ENCODE results near the gene OLIG2. TPM values are rescaled to one million over a fixed set of nuclear protein-coding genes. Genes with fewer than 3 reads are reported as not detected.

Gene OLIG2
- not detected for total RNA-seq
- not detected for total RNA-seq (2013)
- total RNA-seq: 0 to 0.51 (median 0) reads per million in 29 experiments

DNA sequence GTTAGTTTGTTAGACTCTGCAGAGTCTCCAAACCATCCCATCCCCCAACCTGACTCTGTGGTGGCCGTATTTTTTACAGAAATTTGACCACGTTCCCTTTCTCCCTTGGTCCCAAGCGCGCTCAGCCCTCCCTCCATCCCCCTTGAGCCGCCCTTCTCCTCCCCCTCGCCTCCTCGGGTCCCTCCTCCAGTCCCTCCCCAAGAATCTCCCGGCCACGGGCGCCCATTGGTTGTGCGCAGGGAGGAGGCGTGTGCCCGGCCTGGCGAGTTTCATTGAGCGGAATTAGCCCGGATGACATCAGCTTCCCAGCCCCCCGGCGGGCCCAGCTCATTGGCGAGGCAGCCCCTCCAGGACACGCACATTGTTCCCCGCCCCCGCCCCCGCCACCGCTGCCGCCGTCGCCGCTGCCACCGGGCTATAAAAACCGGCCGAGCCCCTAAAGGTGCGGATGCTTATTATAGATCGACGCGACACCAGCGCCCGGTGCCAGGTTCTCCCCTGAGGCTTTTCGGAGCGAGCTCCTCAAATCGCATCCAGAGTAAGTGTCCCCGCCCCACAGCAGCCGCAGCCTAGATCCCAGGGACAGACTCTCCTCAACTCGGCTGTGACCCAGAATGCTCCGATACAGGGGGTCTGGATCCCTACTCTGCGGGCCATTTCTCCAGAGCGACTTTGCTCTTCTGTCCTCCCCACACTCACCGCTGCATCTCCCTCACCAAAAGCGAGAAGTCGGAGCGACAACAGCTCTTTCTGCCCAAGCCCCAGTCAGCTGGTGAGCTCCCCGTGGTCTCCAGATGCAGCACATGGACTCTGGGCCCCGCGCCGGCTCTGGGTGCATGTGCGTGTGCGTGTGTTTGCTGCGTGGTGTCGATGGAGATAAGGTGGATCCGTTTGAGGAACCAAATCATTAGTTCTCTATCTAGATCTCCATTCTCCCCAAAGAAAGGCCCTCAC lies at the start of gene OLIG2:
TSS of gene OLIG2 (plus strand) at position 447 of the 954 bp plus-strand sequence. CDS start 928 bp downstream, outside the sequence.
- Histone ChIP-seq H3K27ac (ENCODE audit: low read length) (no peak within 1 kb of the TSS), H3K36me3 (ENCODE audit: control insufficient read depth in 2 of 2, extremely low read depth in 1 of 2, insufficient read depth in 1 of 2, low read length in 1 of 2) (no peaks in the 10 kb centered on the region), H3K4me1 (ENCODE audit: control insufficient read depth in 1 of 2, extremely low read depth in 1 of 2, insufficient read depth in 2 of 2, low read length in 2 of 2) (peaks cover 12 to 74% of the 10 kb centered on the region in 2 experiments), H3K27me3 (replicated peaks in 1 of 2; ENCODE audit: control insufficient read depth in 2 of 2, extremely low read depth in 1 of 2, insufficient read depth in 2 of 2, low read length in 1 of 2) (peaks cover 26 to 94% of the 10 kb centered on the region in 2 experiments), H3K9me3 (no peaks in the 10 kb centered on the region), H3K4me3 (ENCODE audit: control insufficient read depth in 1 of 2, extremely low read depth in 1 of 2, low read length in 1 of 2) (peak within 1 kb of the TSS in 1 of 2 donors; percentile 29)
- Mint-ChIP-seq H3K4me3 (peak within 1 kb of the TSS; percentile 14 to 67 (median 24)), H3K27me3 (peaks cover 54 to 79% of the 10 kb centered on the region in 2 donors), H3K4me1 (peaks cover 53 to 60% (median 60%) of the 10 kb centered on the region in 3 donors), H3K36me3 (no peaks in the 10 kb centered on the region), H3K9me3 (no peaks in the 10 kb centered on the region), H3K27ac (peak within 1 kb of the TSS in 1 of 2 donors; percentile 46)
- ChIA-PET POLR2A (no interaction called here), CTCF (interaction anchor here (0.6 to 0.7 kb wide), 2 partner anchors 9 to 16 kb away, joined by 3 to 5 read pairs; no protein-coding TSS in a partner anchor)
- peak in 1 of 35 experiments; percentile 10 for DNase-seq
- WGBS (ENCODE audit: insufficient coverage): 8% methylated on average over 43 of the region's 59 CpGs
- no peak for ATAC-seq (replicated peaks in 1 of 4)

DNA sequence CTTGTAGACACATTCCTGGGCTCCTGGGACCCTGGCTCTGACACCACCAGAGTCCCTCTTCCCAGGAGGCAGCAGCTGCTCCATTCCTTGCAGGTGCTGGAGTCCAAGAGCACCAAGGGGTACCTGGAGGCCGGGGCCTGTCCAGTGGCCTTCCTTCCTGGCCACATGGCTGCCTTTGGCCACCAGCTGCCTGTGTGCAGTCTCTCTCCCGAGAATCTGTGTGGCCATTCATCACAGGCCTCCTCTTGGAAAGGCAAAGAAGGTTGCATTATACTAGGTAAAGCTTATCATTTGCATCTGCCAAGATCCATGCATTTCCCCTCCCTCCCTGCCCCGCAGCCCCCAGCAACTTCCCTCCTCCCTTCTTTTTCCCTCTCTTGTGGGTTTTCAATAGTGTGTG lies 48.9 kb upstream of the OLIG2 start:
- 57% methylated on average over 1 of the region's 3 CpGs for WGBS (ENCODE audit: insufficient coverage)
- no peaks in the 10 kb centered on the region for H3K36me3 ChIP-seq (ENCODE audit: control insufficient read depth in 2 of 2, extremely low read depth in 1 of 2, insufficient read depth in 1 of 2, low read length in 1 of 2)
- Mint-ChIP-seq H3K27me3 (peaks cover 26 to 47% of the 10 kb centered on the region in 2 donors), H3K27ac (no peak overlapping the region), H3K36me3 (no peaks in the 10 kb centered on the region), H3K9me3 (no peaks in the 10 kb centered on the region), H3K4me3 (no peak overlapping the region), H3K4me1 (no peaks in the 10 kb centered on the region)
- H3K4me1 ChIP-seq (ENCODE audit: control insufficient read depth in 1 of 2, extremely low read depth in 1 of 2, insufficient read depth in 2 of 2, low read length in 2 of 2): no peaks in the 10 kb centered on the region
- DNase-seq (no peak), ATAC-seq (replicated peaks in 1 of 4) (no peak)
- no peak overlapping the region for H3K27ac ChIP-seq (ENCODE audit: low read length)
- ChIA-PET POLR2A (no interaction called here), CTCF (no interaction called here)
- peaks cover 3 to 32% of the 10 kb centered on the region in 2 experiments for H3K27me3 ChIP-seq (replicated peaks in 1 of 2; ENCODE audit: control insufficient read depth in 2 of 2, extremely low read depth in 1 of 2, insufficient read depth in 2 of 2, low read length in 1 of 2)
- no peaks in the 10 kb centered on the region for H3K9me3 ChIP-seq
- H3K4me3 ChIP-seq (ENCODE audit: control insufficient read depth in 1 of 2, extremely low read depth in 1 of 2, low read length in 1 of 2): no peak overlapping the region

DNA sequence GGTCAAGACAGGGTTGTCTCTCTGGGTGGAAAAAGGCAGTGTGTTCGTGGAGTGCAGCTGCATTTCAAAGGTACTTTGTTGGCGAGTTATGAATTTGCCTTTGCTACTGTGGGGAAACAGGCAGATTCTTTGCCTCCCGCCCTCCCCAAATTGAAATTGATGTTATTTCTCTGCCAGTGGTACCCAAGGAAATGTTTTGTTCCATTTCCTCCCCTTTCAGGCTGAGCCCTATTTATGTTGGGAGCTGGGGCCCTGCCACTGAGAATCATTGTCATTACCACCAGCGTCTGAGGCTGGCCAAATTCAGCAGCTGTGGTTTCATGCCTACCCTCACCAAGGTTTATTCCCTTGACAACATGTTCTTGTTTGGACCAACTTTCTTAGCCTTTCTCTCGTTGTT lies 48.5 kb upstream of the OLIG2 start:
- Histone ChIP-seq H3K27me3 (replicated peaks in 1 of 2; ENCODE audit: control insufficient read depth in 2 of 2, extremely low read depth in 1 of 2, insufficient read depth in 2 of 2, low read length in 1 of 2) (peaks cover 3 to 32% of the 10 kb centered on the region in 2 experiments), H3K9me3 (no peaks in the 10 kb centered on the region), H3K36me3 (ENCODE audit: control insufficient read depth in 2 of 2, extremely low read depth in 1 of 2, insufficient read depth in 1 of 2, low read length in 1 of 2) (no peaks in the 10 kb centered on the region), H3K4me3 (ENCODE audit: control insufficient read depth in 1 of 2, extremely low read depth in 1 of 2, low read length in 1 of 2) (no peak overlapping the region), H3K4me1 (ENCODE audit: control insufficient read depth in 1 of 2, extremely low read depth in 1 of 2, insufficient read depth in 2 of 2, low read length in 2 of 2) (no peaks in the 10 kb centered on the region), H3K27ac (ENCODE audit: low read length) (no peak overlapping the region)
- ATAC-seq (replicated peaks in 1 of 4) (no peak), DNase-seq (no peak)
- ChIA-PET POLR2A (no interaction called here), CTCF (no interaction called here)
- Mint-ChIP-seq H3K36me3 (no peaks in the 10 kb centered on the region), H3K27ac (no peak overlapping the region), H3K4me3 (no peak overlapping the region), H3K9me3 (no peaks in the 10 kb centered on the region), H3K27me3 (peaks cover 26 to 48% of the 10 kb centered on the region in 2 donors), H3K4me1 (no peaks in the 10 kb centered on the region)
- 70% methylated on average over 3 of the region's 5 CpGs for WGBS (ENCODE audit: insufficient coverage)

DNA sequence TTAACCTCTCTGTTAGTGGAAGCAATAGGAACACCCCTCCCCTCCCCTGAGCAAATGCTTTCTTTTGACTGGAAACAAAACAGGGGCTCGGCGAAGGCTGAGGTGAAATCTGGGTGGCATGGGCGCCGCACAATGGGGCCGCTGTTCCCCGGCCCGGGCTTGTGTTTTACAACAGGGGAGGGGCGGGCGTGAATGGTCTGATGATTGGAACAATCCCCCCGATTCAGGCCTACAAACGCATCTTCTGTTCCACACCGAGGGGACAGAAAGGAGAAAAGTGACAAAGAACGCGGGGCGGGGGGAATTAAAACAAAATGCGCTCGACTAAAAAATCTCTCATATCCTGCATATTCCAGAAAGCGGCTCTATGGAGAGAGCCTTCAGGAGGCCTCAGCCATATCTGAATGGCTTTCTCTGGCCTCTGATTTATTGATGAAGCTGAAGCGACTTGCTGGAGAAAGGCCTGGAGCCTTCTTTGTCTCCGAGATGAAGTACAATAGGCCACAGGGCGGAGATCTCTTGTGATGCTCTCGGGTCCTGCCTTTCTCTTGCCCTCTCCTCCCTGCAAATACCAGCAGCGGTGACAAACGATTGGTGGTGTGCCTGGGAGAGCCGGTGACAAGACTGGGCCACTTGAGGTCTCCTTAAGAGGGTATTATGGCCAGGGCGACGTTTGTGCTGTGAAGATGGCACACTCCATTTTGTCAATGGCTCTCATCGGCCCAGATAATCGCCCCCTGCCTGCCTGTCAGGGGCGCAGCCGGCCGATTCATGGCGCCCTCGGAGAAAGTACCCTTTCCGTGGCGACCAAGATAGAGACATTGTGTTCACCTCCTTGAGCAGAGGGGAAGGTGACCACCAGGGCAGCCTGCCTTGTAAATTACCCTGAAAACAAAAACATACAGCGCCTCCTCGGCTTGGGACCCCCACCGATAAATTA lies 47.1 kb upstream of the OLIG2 start:
- H3K4me3 Mint-ChIP-seq: no peak overlapping the region
- no peaks in the 10 kb centered on the region for H3K36me3 Mint-ChIP-seq
- Histone ChIP-seq H3K27me3 (replicated peaks in 1 of 2; ENCODE audit: control insufficient read depth in 2 of 2, extremely low read depth in 1 of 2, insufficient read depth in 2 of 2, low read length in 1 of 2) (peaks cover 3 to 32% of the 10 kb centered on the region in 2 experiments), H3K4me3 (ENCODE audit: control insufficient read depth in 1 of 2, extremely low read depth in 1 of 2, low read length in 1 of 2) (no peak overlapping the region), H3K27ac (ENCODE audit: low read length) (no peak overlapping the region), H3K9me3 (no peaks in the 10 kb centered on the region), H3K36me3 (ENCODE audit: control insufficient read depth in 2 of 2, extremely low read depth in 1 of 2, insufficient read depth in 1 of 2, low read length in 1 of 2) (no peaks in the 10 kb centered on the region), H3K4me1 (ENCODE audit: control insufficient read depth in 1 of 2, extremely low read depth in 1 of 2, insufficient read depth in 2 of 2, low read length in 2 of 2) (no peaks in the 10 kb centered on the region)
- no peak for ATAC-seq (replicated peaks in 1 of 4)
- ChIA-PET CTCF (no interaction called here), POLR2A (no interaction called here)
- H3K4me1 Mint-ChIP-seq: no peaks in the 10 kb centered on the region
- peaks cover 23 to 49% of the 10 kb centered on the region in 2 donors for H3K27me3 Mint-ChIP-seq
- WGBS (ENCODE audit: insufficient coverage): 90% methylated on average over 22 of the region's 39 CpGs
- H3K9me3 Mint-ChIP-seq: no peaks in the 10 kb centered on the region
- no peak for DNase-seq
- H3K27ac Mint-ChIP-seq: no peak overlapping the region

DNA sequence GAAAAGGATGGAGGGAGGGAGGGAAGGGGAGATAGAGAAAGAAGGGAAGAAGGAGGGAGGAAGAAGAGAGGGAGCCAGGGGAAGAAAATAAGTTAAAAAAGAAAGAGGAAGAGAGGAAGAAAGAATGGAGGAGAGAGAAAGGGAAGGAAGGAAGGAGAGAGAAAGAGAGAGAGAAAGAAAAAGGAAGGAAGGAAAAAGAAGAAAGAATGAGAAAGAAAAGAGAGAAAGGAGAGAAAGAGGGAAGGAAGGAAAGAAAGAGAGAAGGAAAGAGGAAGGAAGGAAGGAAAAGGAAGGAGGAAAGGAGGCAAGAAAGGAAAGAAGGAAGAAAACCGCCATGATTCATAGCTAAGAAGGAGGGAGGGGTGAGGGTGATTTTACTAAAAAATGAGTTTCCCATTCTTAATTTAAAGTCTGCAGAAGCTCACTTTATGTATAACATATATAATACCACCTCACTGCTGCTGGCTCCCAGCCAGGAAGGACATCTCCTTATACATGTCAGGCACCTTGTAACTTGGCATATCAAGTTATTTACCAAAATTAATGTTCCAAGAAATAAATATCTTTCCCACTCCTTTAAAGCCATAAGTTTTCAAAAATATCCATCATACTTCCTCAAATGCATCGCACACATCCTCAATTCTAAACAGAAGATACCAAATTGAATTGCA lies 46.0 kb upstream of the OLIG2 start:
- POLR2A ChIA-PET: no interaction called here
- ATAC-seq (replicated peaks in 1 of 4) (no peak), DNase-seq (no peak)
- Mint-ChIP-seq H3K4me1 (no peaks in the 10 kb centered on the region), H3K9me3 (no peaks in the 10 kb centered on the region), H3K36me3 (no peaks in the 10 kb centered on the region), H3K27me3 (peaks cover 24 to 52% of the 10 kb centered on the region in 2 donors), H3K4me3 (no peak overlapping the region), H3K27ac (no peak overlapping the region)
- CTCF ChIA-PET: no interaction called here
- H3K27ac ChIP-seq (ENCODE audit: low read length): no peak overlapping the region
- H3K4me1 ChIP-seq (ENCODE audit: control insufficient read depth in 1 of 2, extremely low read depth in 1 of 2, insufficient read depth in 2 of 2, low read length in 2 of 2): no peaks in the 10 kb centered on the region
- H3K36me3 ChIP-seq (ENCODE audit: control insufficient read depth in 2 of 2, extremely low read depth in 1 of 2, insufficient read depth in 1 of 2, low read length in 1 of 2): no peaks in the 10 kb centered on the region
- no peaks in the 10 kb centered on the region for H3K9me3 ChIP-seq
- H3K27me3 ChIP-seq (replicated peaks in 1 of 2; ENCODE audit: control insufficient read depth in 2 of 2, extremely low read depth in 1 of 2, insufficient read depth in 2 of 2, low read length in 1 of 2): peaks cover 3 to 33% of the 10 kb centered on the region in 2 experiments
- no peak overlapping the region for H3K4me3 ChIP-seq (ENCODE audit: control insufficient read depth in 1 of 2, extremely low read depth in 1 of 2, low read length in 1 of 2)
- 20% methylated on average over 1 of the region's 2 CpGs for WGBS (ENCODE audit: insufficient coverage)

DNA sequence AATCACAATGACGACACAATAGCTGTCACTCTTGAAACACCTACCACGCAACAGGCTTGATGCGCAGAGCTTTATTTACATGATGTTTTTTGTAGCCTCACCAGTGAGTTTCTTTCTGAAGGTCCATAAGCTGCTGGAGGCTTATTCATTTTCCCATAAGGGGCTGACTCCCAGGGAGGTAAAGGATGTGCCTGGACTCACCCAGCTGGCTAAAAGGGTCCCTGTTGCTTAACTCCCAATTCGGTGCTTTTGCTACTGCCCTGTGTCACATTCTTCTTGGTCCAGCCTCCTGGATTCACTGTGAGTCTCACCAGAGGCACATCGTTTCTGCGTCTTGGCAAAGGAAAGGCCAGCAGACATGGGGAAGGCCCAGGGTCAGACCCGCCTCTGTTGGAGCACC lies 44.6 kb upstream of the OLIG2 start:
- ATAC-seq (replicated peaks in 1 of 4): no peak
- Mint-ChIP-seq H3K4me1 (no peaks in the 10 kb centered on the region), H3K36me3 (no peaks in the 10 kb centered on the region), H3K27ac (no peak overlapping the region), H3K27me3 (peaks cover 19 to 44% of the 10 kb centered on the region in 2 donors), H3K4me3 (no peak overlapping the region), H3K9me3 (no peaks in the 10 kb centered on the region)
- Histone ChIP-seq H3K4me3 (ENCODE audit: control insufficient read depth in 1 of 2, extremely low read depth in 1 of 2, low read length in 1 of 2) (no peak overlapping the region), H3K9me3 (no peaks in the 10 kb centered on the region), H3K27ac (ENCODE audit: low read length) (no peak overlapping the region), H3K36me3 (ENCODE audit: control insufficient read depth in 2 of 2, extremely low read depth in 1 of 2, insufficient read depth in 1 of 2, low read length in 1 of 2) (no peaks in the 10 kb centered on the region), H3K27me3 (replicated peaks in 1 of 2; ENCODE audit: control insufficient read depth in 2 of 2, extremely low read depth in 1 of 2, insufficient read depth in 2 of 2, low read length in 1 of 2) (peaks cover 3 to 33% of the 10 kb centered on the region in 2 experiments), H3K4me1 (ENCODE audit: control insufficient read depth in 1 of 2, extremely low read depth in 1 of 2, insufficient read depth in 2 of 2, low read length in 2 of 2) (no peaks in the 10 kb centered on the region)
- WGBS (ENCODE audit: insufficient coverage): 75% methylated on average over 3 of the region's 7 CpGs
- POLR2A ChIA-PET: no interaction called here
- DNase-seq: no peak
- CTCF ChIA-PET: no interaction called here
